Astrocyte (in vitro differentiated cells and primary cell): ENCODE measurements around the gene RASSF3. TPM values are rescaled to one million over a fixed set of nuclear protein-coding genes. Genes with fewer than 3 reads are reported as not detected.

Source experiments
- DNase-seq: peaks from one replicate; pipeline ENCODE4 v3.0.0-alpha.2; 2010; ENCODE audit warnings: low read depth
- FAIRE-seq: peaks from 2 replicates; lab custom pipeline; 2011; peaks lifted over from hg19 to GRCh38; lab: Jason Lieb, UNC
- H2AFZ ChIP-seq: 2 replicates; pipeline ENCODE4 v1.6.0; 2012; ENCODE audit warnings: low read depth, low read length, inconsistent platforms
- H3K27ac ChIP-seq: 2 replicates; pipeline ENCODE4 v1.5.1; 2011; ENCODE audit warnings: low read depth, low read length, inconsistent platforms
- H3K27me3 ChIP-seq: 2 replicates; pipeline ENCODE4 v1.6.0; 2011; ENCODE audit warnings: low read length, inconsistent platforms; ENCODE audit not compliant: insufficient read depth
- H3K36me3 ChIP-seq: 2 replicates; pipeline ENCODE4 v1.5.1; 2011; ENCODE audit warnings: low read length, inconsistent platforms; ENCODE audit not compliant: insufficient read depth
- H3K4me1 ChIP-seq: 2 replicates; pipeline ENCODE4 v1.5.1; 2011; ENCODE audit warnings: low read length, inconsistent platforms; ENCODE audit not compliant: insufficient read depth
- H3K4me2 ChIP-seq: 2 replicates; pipeline ENCODE4 v1.6.0; 2012; ENCODE audit warnings: low read length, inconsistent platforms
- H3K4me3 ChIP-seq: 2 replicates; pipeline ENCODE4 v1.5.1; 2011; ENCODE audit warnings: low read depth, mild to moderate bottlenecking, low read length, inconsistent platforms; ENCODE audit not compliant: insufficient read depth
- H3K79me2 ChIP-seq: 2 replicates; pipeline ENCODE4 v1.6.0; 2012; ENCODE audit warnings: mild to moderate bottlenecking, low read length, inconsistent platforms; ENCODE audit not compliant: insufficient read depth
- H3K9ac ChIP-seq: 2 replicates; pipeline ENCODE4 v1.6.0; 2012; ENCODE audit warnings: mild to moderate bottlenecking, low read length, inconsistent platforms
- H3K9me3 ChIP-seq: 2 replicates; pipeline ENCODE4 v1.5.1; 2012; ENCODE audit warnings: low read depth, mild to moderate bottlenecking, low read length, inconsistent platforms; ENCODE audit not compliant: insufficient read depth
- H4K20me1 ChIP-seq: 2 replicates; pipeline ENCODE4 v1.6.0; 2012; ENCODE audit warnings: low read length, inconsistent platforms; ENCODE audit not compliant: insufficient read depth
- H3K27ac Mint-ChIP-seq: one replicate; pipeline ENCODE4 v1.8.0; 2021; ENCODE audit warnings: mild to moderate bottlenecking, mixed read lengths; ENCODE audit not compliant: unreplicated experiment
- H3K27me3 Mint-ChIP-seq: one replicate; pipeline ENCODE4 v1.8.0; 2021; ENCODE audit warnings: low read depth, mixed read lengths; ENCODE audit not compliant: unreplicated experiment
- H3K36me3 Mint-ChIP-seq: one replicate; pipeline ENCODE4 v1.8.0; 2021; ENCODE audit warnings: low read depth, mixed read lengths; ENCODE audit not compliant: unreplicated experiment
- H3K4me1 Mint-ChIP-seq: one replicate; pipeline ENCODE4 v1.8.0; 2021; ENCODE audit warnings: low read depth, mixed read lengths; ENCODE audit not compliant: unreplicated experiment
- H3K4me3 Mint-ChIP-seq: one replicate; pipeline ENCODE4 v1.8.0; 2021; ENCODE audit warnings: mild to moderate bottlenecking, moderate library complexity, mixed read lengths; ENCODE audit not compliant: unreplicated experiment
- H3K9me3 Mint-ChIP-seq: one replicate; pipeline ENCODE4 v1.8.0; 2021; ENCODE audit warnings: mild to moderate bottlenecking, mixed read lengths; ENCODE audit not compliant: unreplicated experiment
- EZH2 ChIP-seq: IDR thresholded peaks from 2 replicates; pipeline ENCODE4 v1.6.1; 2012; ENCODE audit warnings: mild to moderate bottlenecking, low read length, inconsistent platforms; ENCODE audit not compliant: insufficient read depth
- total RNA-seq: library from RNA; stranded (reverse); gene quantifications from 2 replicates; pipeline ENCODE4 v1.2.1, GENCODE V29; 2021
- TF ChIP-seq, protein P1 (sequence below): IDR thresholded peaks from 2 replicates; pipeline ENCODE4 v1.5.1; 2011; ENCODE audit warnings: low read depth, mild to moderate bottlenecking, inconsistent platforms, low read length, moderate library complexity; ENCODE audit not compliant: insufficient read depth

RASSF3 gene
- total RNA-seq, 1 donor from 2014 or later = 18.3 TPM

DNA sequence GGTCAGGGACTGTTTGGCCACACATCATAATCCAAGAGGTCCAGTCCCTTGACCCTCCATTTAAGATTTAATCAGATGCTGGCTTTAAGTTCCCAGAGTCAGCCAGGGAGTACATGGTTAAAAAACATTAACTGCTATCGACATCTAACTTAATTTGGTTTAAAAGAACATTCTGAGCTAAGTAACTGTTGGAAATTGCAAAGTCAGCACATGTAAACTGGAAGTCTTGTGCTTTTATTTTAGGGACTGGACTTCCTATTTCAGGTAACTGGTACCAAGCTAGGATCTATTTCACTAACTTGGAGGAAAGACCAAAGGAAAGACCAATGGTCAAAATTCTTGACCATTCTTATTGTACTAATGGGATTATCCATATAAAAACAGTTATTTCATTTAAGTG is 108.4 kb downstream of the RASSF3 start:
- peaks cover 4% of the 10 kb centered on the region for H3K4me1 Mint-ChIP-seq
- H3K36me3 ChIP-seq = peaks cover 36% of the 10 kb centered on the region

DNA sequence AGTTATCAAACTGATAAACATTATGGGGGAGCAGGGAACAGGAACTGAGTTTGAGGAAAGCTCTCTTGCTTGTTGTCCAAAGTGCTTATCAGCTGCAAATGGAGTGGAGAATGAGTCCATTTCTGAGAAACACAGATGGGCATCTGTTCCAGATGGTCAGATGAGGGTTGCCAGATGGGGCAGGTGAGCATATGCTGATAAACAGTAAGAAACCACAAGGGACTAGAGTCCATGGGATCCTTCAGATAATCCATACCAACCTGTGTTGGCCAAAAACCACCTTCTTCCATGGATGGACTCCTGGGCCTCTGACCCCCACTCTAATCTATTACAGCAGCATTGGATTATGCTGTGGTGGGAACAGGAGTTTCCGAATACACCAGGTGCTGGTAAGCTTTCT is 110.6 kb downstream of the RASSF3 start:
- Histone ChIP-seq H3K4me3 (no peak overlapping the region), H3K27me3 (no peaks in the 10 kb centered on the region), H3K27ac (no peak overlapping the region), H3K4me1 (no peaks in the 10 kb centered on the region), H3K4me2 (no peak overlapping the region), H2AFZ (no peak overlapping the region), H3K9ac (no peak overlapping the region), H3K36me3 (peaks cover 26% of the 10 kb centered on the region), H3K9me3 (no peaks in the 10 kb centered on the region), H3K79me2 (no peaks in the 10 kb centered on the region), H4K20me1 (no peaks in the 10 kb centered on the region)
- Mint-ChIP-seq H3K27me3 (no peaks in the 10 kb centered on the region), H3K36me3 (peaks cover 32% of the 10 kb centered on the region), H3K27ac (no peak overlapping the region), H3K9me3 (no peaks in the 10 kb centered on the region), H3K4me3 (no peak overlapping the region), H3K4me1 (peaks cover 4% of the 10 kb centered on the region)
- DNase-seq (no peak), FAIRE-seq (no peak)
- TF ChIP-seq, protein P1, sequence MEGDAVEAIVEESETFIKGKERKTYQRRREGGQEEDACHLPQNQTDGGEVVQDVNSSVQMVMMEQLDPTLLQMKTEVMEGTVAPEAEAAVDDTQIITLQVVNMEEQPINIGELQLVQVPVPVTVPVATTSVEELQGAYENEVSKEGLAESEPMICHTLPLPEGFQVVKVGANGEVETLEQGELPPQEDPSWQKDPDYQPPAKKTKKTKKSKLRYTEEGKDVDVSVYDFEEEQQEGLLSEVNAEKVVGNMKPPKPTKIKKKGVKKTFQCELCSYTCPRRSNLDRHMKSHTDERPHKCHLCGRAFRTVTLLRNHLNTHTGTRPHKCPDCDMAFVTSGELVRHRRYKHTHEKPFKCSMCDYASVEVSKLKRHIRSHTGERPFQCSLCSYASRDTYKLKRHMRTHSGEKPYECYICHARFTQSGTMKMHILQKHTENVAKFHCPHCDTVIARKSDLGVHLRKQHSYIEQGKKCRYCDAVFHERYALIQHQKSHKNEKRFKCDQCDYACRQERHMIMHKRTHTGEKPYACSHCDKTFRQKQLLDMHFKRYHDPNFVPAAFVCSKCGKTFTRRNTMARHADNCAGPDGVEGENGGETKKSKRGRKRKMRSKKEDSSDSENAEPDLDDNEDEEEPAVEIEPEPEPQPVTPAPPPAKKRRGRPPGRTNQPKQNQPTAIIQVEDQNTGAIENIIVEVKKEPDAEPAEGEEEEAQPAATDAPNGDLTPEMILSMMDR = no peak
- no peak for TF ChIP-seq EZH2

More for the DNA sequence above, 108.4 kb downstream of the RASSF3 start:
- Histone ChIP-seq H3K79me2 (no peaks in the 10 kb centered on the region), H3K4me1 (no peaks in the 10 kb centered on the region), H3K9me3 (no peaks in the 10 kb centered on the region), H3K27me3 (no peaks in the 10 kb centered on the region), H3K4me3 (no peak overlapping the region), H3K9ac (no peak overlapping the region), H3K27ac (no peak overlapping the region), H4K20me1 (no peaks in the 10 kb centered on the region), H2AFZ (no peak overlapping the region), H3K4me2 (no peak overlapping the region)
- FAIRE-seq = no peak
- Mint-ChIP-seq H3K27me3 (no peaks in the 10 kb centered on the region), H3K9me3 (no peaks in the 10 kb centered on the region), H3K27ac (no peak overlapping the region), H3K36me3 (peaks cover 40% of the 10 kb centered on the region), H3K4me3 (no peak overlapping the region)
- DNase-seq = no peak
- TF ChIP-seq EZH2 = no peak
- TF ChIP-seq, protein P1 = no peak

DNA sequence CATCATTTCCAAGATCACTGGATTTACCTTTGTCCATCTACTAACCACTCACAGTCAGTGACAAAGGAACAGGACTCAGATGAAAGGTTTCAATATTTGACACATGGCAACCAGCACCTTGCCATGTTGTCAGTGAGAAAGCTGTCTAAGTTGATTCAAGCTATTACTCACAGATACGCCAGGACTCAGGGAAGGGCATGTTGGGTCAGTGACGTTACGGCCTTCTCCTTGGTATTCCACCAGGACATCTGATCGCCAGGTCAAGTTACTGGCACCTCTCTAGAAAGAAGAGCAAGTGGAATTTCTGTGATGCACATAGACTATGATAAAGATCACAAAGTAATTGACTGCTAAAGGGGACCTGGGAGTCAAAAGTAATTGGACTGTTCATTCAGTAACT is 112.5 kb downstream of the RASSF3 start:
- no peaks in the 10 kb centered on the region for H3K27me3 Mint-ChIP-seq
- Histone ChIP-seq H3K4me1 (no peaks in the 10 kb centered on the region), H2AFZ (no peak overlapping the region), H3K4me3 (no peak overlapping the region), H4K20me1 (no peaks in the 10 kb centered on the region), H3K9ac (no peak overlapping the region), H3K9me3 (no peaks in the 10 kb centered on the region), H3K4me2 (no peak overlapping the region), H3K79me2 (no peaks in the 10 kb centered on the region), H3K27me3 (no peaks in the 10 kb centered on the region), H3K27ac (no peak overlapping the region), H3K36me3 (peaks cover 15% of the 10 kb centered on the region)
- no peaks in the 10 kb centered on the region for H3K9me3 Mint-ChIP-seq
- peaks cover 4% of the 10 kb centered on the region for H3K4me1 Mint-ChIP-seq
- H3K27ac Mint-ChIP-seq = no peak overlapping the region
- TF ChIP-seq, protein P1 = no peak
- TF ChIP-seq EZH2 = no peak
- no peak overlapping the region for H3K4me3 Mint-ChIP-seq
- no peak for FAIRE-seq
- no peak for DNase-seq
- H3K36me3 Mint-ChIP-seq = peaks cover 24% of the 10 kb centered on the region
